SK-N-SH treated with all-trans-retinoic acid at 6 μM for 48 hours (cell line): Measurements from ENCODE around the gene GLIPR2.
A peak's percentile ranks its signal among the peaks of the same experiment; 100 is the strongest.

Experiments used
- ATAC-seq: fragments of 200-7000 bp; cut with Tn5 transposase; 3 replicates; pipeline ENCODE4 v1.9.1; 2020; ENCODE audit warnings: mild to moderate bottlenecking, moderate library complexity
- CREB5 ChIP-seq: fragments of 250-450 bp; sonication (Bioruptor Pico); IDR thresholded peaks from 2 replicates; pipeline ENCODE4 v1.5.1; 2020; ENCODE audit warnings: low read depth, mild to moderate bottlenecking, moderate library complexity
- CSDC2 ChIP-seq: fragments of 250-450 bp; sonication (Bioruptor Pico); IDR thresholded peaks from 2 replicates; pipeline ENCODE4 v1.5.0; 2020; ENCODE audit warnings: mild to moderate bottlenecking, moderate library complexity
- CSRNP3 ChIP-seq: fragments of 250-450 bp; sonication (Bioruptor Pico); IDR thresholded peaks from 2 replicates; pipeline ENCODE4 v1.5.1; 2021; ENCODE audit warnings: mild to moderate bottlenecking, moderate library complexity
- GLIS3 ChIP-seq: fragments of 250-450 bp; sonication (Bioruptor Pico); IDR thresholded peaks from 2 replicates; pipeline ENCODE4 v1.5.0; 2020; ENCODE audit warnings: mild to moderate bottlenecking, moderate library complexity
- PATZ1 ChIP-seq: fragments of 250-450 bp; sonication (Bioruptor Pico); IDR thresholded peaks from 2 replicates; pipeline ENCODE4 v1.8.0; 2020; ENCODE audit warnings: mild to moderate bottlenecking, moderate library complexity, borderline replicate concordance
- PPARA ChIP-seq: fragments of 250-450 bp; sonication (Bioruptor Pico); IDR thresholded peaks from 2 replicates; pipeline ENCODE4 v1.5.0; 2020; ENCODE audit warnings: mild to moderate bottlenecking, borderline replicate concordance
- RARB ChIP-seq: fragments of 250-450 bp; sonication (Bioruptor Pico); IDR thresholded peaks from 2 replicates; pipeline ENCODE4 v1.8.0; 2021; ENCODE audit warnings: mild to moderate bottlenecking, moderate library complexity
- SNAI2 ChIP-seq: fragments of 250-450 bp; sonication (Bioruptor Pico); IDR thresholded peaks from 2 replicates; pipeline ENCODE4 v1.5.0; 2020; ENCODE audit warnings: mild to moderate bottlenecking, moderate library complexity
- ZC3H10 ChIP-seq: fragments of 250-450 bp; sonication (Bioruptor Pico); IDR thresholded peaks from 2 replicates; pipeline ENCODE4 v1.5.1; 2021; ENCODE audit warnings: mild to moderate bottlenecking, moderate library complexity
- ZFP30 ChIP-seq: fragments of 450-650 bp; formaldehyde crosslinking; IDR thresholded peaks from 2 replicates; pipeline ENCODE4 v1.5.0; 2022; ENCODE audit warnings: mild to moderate bottlenecking, moderate library complexity
- ZNF565 ChIP-seq: fragments of 450-650 bp; formaldehyde crosslinking; conservative IDR thresholded peaks from 2 replicates; pipeline ENCODE4 v1.5.0; 2020; ENCODE audit warnings: low read depth, mild to moderate bottlenecking, moderate library complexity
- ZNF70 ChIP-seq: fragments of 450-650 bp; formaldehyde crosslinking; IDR thresholded peaks from 2 replicates; pipeline ENCODE4 v1.5.0; 2020; ENCODE audit warnings: mild to moderate bottlenecking, moderate library complexity
- ZNF8 ChIP-seq: fragments of 450-650 bp; formaldehyde crosslinking; IDR thresholded peaks from 2 replicates; pipeline ENCODE4 v1.5.0; 2020; ENCODE audit warnings: mild to moderate bottlenecking, moderate library complexity

GLIPR2 gene

GRCh38 chr9:36137392-36138004 is 965 bp downstream of the GLIPR2 start:
- TF ChIP-seq ZNF70 = peak; percentile 70; the same call in 1 of the 2 replicates
- TF ChIP-seq ZNF8 = no peak
- TF ChIP-seq RARB (CRISPR knock-in tag) = no peak
- no peak for TF ChIP-seq CREB5
- peak; percentile 21 for ATAC-seq

- TF ChIP-seq PATZ1 (CRISPR knock-in tag) = no peak
- no peak for TF ChIP-seq CREB5
- TF ChIP-seq CSRNP3 (CRISPR knock-in tag) = no peak
- no peak for ATAC-seq
Measured at GRCh38 chr9:36138496-36138895, 2.0 kb downstream of the GLIPR2 start.

- TF ChIP-seq PATZ1 (CRISPR knock-in tag) (no peak), CSDC2 (CRISPR knock-in tag) (no peak), ZNF70 (no peak), GLIS3 (CRISPR knock-in tag) (no peak), RARB (CRISPR knock-in tag) (no peak), ZFP30 (CRISPR knock-in tag) (no peak), ZNF565 (no peak), PPARA (CRISPR knock-in tag) (no peak)
- TF ChIP-seq, all 23 proteins: peak for 0
- ATAC-seq = no peak
Measured at GRCh38 chr9:36138901-36139300, 2.4 kb downstream of the GLIPR2 start.

GRCh38 chr9:36140086-36141084 is 3.9 kb downstream of the GLIPR2 start:
- no peak for ATAC-seq
- no peak for TF ChIP-seq CSRNP3 (CRISPR knock-in tag)
- no peak for TF ChIP-seq ZC3H10 (CRISPR knock-in tag)

GRCh38 chr9:36141288-36141687 is 4.8 kb downstream of the GLIPR2 start:
- ATAC-seq = peak; percentile 52; the same call in 2 of the 3 replicates
- TF ChIP-seq ZFP30 (CRISPR knock-in tag) (no peak), ZC3H10 (CRISPR knock-in tag) (no peak), SNAI2 (CRISPR knock-in tag) (no peak), PATZ1 (CRISPR knock-in tag) (no peak)
